C4-2B (cell line): Measurements from ENCODE around the gene NALCN.

Experiments used
- H3K27ac ChIP-seq: fragments of 450-650 bp; 2 replicates; pipeline ENCODE4 v1.5.1; 2017
- CTCF ChIP-seq: fragments of 450-650 bp; conservative IDR thresholded peaks from 2 replicates; pipeline ENCODE4 v1.5.1; 2017; ENCODE audit warnings: mild to moderate bottlenecking
- ZFX ChIP-seq: fragments of 450-650 bp; IDR thresholded peaks from 2 replicates; pipeline ENCODE4 v1.6.1; 2017

NALCN gene

DNA sequence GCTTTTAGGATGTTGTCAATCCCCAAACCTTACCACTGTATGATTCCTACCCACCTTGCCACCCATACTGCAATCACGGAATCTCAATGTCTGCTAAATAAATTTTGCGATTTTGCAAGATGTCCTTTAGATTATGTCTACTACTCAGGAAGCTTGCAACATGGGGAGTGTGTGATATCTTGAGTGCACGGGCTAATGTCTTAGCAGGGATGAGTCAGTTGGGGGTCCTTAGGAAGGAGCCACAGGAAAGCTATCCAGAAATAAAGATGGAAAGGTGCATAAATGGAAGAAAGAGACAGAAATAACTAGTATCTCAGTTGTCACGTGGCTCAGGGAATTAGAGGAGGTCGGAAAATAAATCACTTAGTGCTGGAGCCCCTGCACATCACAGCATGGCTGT, 77.1 kb downstream of the NALCN start:
- H3K27ac ChIP-seq = no peak overlapping the region

DNA sequence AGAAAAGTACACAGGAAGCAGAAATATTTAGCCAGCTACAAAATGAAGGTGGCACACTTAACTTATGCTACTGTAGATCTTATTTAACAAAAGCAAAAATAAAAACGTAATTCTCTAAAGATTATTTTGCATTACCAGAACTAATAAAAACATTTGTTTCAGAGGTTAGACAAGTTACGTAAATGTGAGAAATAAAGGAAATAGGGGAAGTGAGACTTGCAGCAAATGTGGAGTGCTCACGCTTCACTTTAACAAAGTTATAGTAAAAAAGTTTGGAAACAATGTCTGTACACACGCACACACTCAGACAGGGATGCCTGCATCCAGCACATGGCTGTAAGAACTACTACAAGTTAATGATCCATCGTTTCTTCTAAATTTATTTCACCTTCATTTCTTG, 83.7 kb downstream of the NALCN start:
- TF ChIP-seq ZFX (no peak), CTCF (no peak)

More for the DNA sequence above, 77.1 kb downstream of the NALCN start:
- TF ChIP-seq ZFX = no peak
- TF ChIP-seq CTCF = no peak

GRCh38 chr13:101331731-101332130, 84.6 kb downstream of the NALCN start:
- no peak for TF ChIP-seq ZFX
- no peak for TF ChIP-seq CTCF

More for the DNA sequence above, 83.7 kb downstream of the NALCN start:
- H3K27ac ChIP-seq = no peak overlapping the region

GRCh38 chr13:101327871-101328270, 88.4 kb downstream of the NALCN start:
- no peak overlapping the region for H3K27ac ChIP-seq
- no peak for TF ChIP-seq CTCF
- TF ChIP-seq ZFX = no peak

More at GRCh38 chr13:101331731-101332130, 84.6 kb downstream of the NALCN start:
- no peak overlapping the region for H3K27ac ChIP-seq

DNA sequence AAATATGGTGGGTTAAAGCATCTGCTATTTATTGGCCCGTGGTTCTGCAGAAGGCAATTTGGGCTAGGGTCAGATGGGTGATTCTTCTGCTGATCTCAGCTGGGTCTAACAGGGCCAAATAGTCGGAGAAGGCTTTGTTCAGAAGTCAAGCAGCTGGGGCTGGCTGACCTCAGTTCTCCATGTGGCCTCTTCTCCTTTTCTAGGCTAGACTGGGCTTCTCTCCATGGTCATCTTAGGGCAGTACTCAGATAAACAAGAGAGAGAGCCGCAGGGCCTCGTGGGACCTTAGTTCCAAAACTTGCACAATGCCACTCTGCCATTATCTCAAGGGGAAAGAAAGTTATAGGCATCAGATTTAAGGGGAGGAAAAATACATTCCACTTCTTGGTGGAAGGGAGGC, 89.6 kb downstream of the NALCN start:
- H3K27ac ChIP-seq = no peak overlapping the region
- TF ChIP-seq CTCF = no peak
- no peak for TF ChIP-seq ZFX

DNA sequence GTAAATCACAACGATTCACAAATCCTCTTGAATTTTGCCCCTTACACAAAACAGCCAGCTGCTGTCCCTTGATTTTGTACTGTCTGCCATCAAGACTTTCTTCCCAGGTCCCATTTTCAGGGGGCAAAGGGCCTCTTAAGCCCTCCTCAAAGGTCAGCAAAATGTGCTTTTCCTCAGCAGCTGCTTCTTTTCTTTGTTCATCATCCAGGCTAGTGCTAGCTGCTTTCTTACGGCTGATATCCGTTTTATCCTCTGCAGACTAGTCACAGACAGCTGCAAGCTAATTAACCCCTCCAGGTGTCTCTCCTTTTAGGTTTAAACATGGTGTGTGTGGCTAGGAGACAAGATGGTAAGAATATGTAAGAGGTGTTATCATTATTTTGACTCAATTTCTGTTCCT, 90.9 kb downstream of the NALCN start:
- TF ChIP-seq ZFX (no peak), CTCF (no peak)
- no peak overlapping the region for H3K27ac ChIP-seq

GRCh38 chr13:101323601-101324000, 92.7 kb downstream of the NALCN start:
- TF ChIP-seq ZFX (no peak), CTCF (no peak)
- no peak overlapping the region for H3K27ac ChIP-seq
